Mesothelial cell of epicardium (in vitro differentiated cells): Measurements from ENCODE around the gene NR2C1. TPM values are rescaled to one million over a fixed set of nuclear protein-coding genes. Genes with fewer than 3 reads are reported as not detected.

Source experiments
- DNase-seq, 2 experiments: peaks; one replicate each; pipeline ENCODE4 v3.0.0; 2021; ENCODE audit warnings: low spot score in 2 of 2; ENCODE audit not compliant: unreplicated experiment in 2 of 2
- H3K27ac Mint-ChIP-seq: 2 replicates; pipeline ENCODE4 v1.8.0; 2021; ENCODE audit warnings: mixed read lengths
- H3K27me3 Mint-ChIP-seq: 2 replicates; pipeline ENCODE4 v1.8.0; 2021; ENCODE audit warnings: low read depth, mixed read lengths
- H3K36me3 Mint-ChIP-seq: 2 replicates; pipeline ENCODE4 v1.8.0; 2021; ENCODE audit warnings: mixed read lengths
- H3K4me1 Mint-ChIP-seq: 2 replicates; pipeline ENCODE4 v1.8.0; 2021; ENCODE audit warnings: mixed read lengths
- H3K4me3 Mint-ChIP-seq: 2 replicates; pipeline ENCODE4 v1.8.0; 2021; ENCODE audit warnings: mild to moderate bottlenecking, moderate library complexity, mixed read lengths
- H3K9me3 Mint-ChIP-seq: 2 replicates; pipeline ENCODE4 v1.8.0; 2021; ENCODE audit warnings: mixed read lengths
- total RNA-seq: library from RNA; stranded (reverse); gene quantifications from 3 replicates; pipeline ENCODE4 v1.2.1, GENCODE V29; 2021
- TF ChIP-seq, protein P1 (sequence below): fragments of 200-600 bp; sonication (generic); IDR thresholded peaks from one replicate; pipeline ENCODE4 v1.5.0; 2021; ENCODE audit warnings: antibody characterized with exemption; ENCODE audit not compliant: unreplicated experiment

NR2C1 gene
- total RNA-seq, 1 donor from 2014 or later, result 52.4 TPM

- no peaks in the 10 kb centered on the region for H3K27me3 Mint-ChIP-seq
These were observed 19.2 kb downstream of the NR2C1 start for GRCh38 chr12:95054206-95054605.

GRCh38 chr12:95051241-95051640 is 22.2 kb downstream of the NR2C1 start:
- Mint-ChIP-seq H3K27ac (no peak overlapping the region), H3K4me1 (peaks cover 4% of the 10 kb centered on the region), H3K4me3 (no peak overlapping the region), H3K36me3 (peaks cover 29% of the 10 kb centered on the region), H3K27me3 (no peaks in the 10 kb centered on the region), H3K9me3 (no peaks in the 10 kb centered on the region)
- TF ChIP-seq, protein P1, sequence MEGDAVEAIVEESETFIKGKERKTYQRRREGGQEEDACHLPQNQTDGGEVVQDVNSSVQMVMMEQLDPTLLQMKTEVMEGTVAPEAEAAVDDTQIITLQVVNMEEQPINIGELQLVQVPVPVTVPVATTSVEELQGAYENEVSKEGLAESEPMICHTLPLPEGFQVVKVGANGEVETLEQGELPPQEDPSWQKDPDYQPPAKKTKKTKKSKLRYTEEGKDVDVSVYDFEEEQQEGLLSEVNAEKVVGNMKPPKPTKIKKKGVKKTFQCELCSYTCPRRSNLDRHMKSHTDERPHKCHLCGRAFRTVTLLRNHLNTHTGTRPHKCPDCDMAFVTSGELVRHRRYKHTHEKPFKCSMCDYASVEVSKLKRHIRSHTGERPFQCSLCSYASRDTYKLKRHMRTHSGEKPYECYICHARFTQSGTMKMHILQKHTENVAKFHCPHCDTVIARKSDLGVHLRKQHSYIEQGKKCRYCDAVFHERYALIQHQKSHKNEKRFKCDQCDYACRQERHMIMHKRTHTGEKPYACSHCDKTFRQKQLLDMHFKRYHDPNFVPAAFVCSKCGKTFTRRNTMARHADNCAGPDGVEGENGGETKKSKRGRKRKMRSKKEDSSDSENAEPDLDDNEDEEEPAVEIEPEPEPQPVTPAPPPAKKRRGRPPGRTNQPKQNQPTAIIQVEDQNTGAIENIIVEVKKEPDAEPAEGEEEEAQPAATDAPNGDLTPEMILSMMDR, result no peak
- DNase-seq, result no peak

More at GRCh38 chr12:95054206-95054605, 19.2 kb downstream of the NR2C1 start:
- TF ChIP-seq, protein P1, result no peak
- Mint-ChIP-seq H3K4me1 (peaks cover 4% of the 10 kb centered on the region), H3K4me3 (no peak overlapping the region), H3K27ac (no peak overlapping the region), H3K36me3 (peaks cover 21% of the 10 kb centered on the region), H3K9me3 (no peaks in the 10 kb centered on the region)
- DNase-seq, result no peak

GRCh38 chr12:95037906-95038305 is 35.5 kb downstream of the NR2C1 start:
- Mint-ChIP-seq H3K36me3 (peaks cover 17% of the 10 kb centered on the region), H3K27ac (no peak overlapping the region)

GRCh38 chr12:95034750-95035149 is 38.7 kb downstream of the NR2C1 start:
- no peaks in the 10 kb centered on the region for H3K9me3 Mint-ChIP-seq
- no peaks in the 10 kb centered on the region for H3K27me3 Mint-ChIP-seq
- H3K4me1 Mint-ChIP-seq, result no peaks in the 10 kb centered on the region
- no peak for DNase-seq
- no peak overlapping the region for H3K27ac Mint-ChIP-seq
- H3K36me3 Mint-ChIP-seq, result peaks cover 11% of the 10 kb centered on the region
- TF ChIP-seq, protein P1, result no peak
- H3K4me3 Mint-ChIP-seq, result no peak overlapping the region

More at GRCh38 chr12:95037906-95038305, 35.5 kb downstream of the NR2C1 start:
- TF ChIP-seq, protein P1, result no peak
- Mint-ChIP-seq H3K4me1 (no peaks in the 10 kb centered on the region), H3K4me3 (no peak overlapping the region), H3K27me3 (no peaks in the 10 kb centered on the region), H3K9me3 (no peaks in the 10 kb centered on the region)
- DNase-seq, result no peak

DNA sequence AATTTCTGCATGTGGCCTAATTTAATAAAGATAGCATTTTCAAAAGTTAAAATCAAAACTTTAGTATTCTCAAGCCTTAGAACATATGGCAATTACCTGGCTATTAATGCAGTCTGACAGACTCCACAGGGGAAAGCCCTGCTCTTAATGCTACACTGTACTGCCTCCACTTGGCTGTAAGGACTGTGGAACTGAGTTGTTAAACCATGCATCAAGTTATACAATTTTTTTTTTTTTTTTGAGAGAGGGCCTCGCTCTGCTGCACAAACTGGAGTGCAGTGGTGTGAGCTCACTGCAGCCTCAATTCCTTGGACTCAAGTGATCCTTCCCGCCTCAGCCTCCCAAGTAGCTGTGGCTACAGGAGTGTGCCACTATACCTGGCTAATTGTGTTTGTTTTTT is 50.9 kb downstream of the NR2C1 start:
- H3K4me3 Mint-ChIP-seq, result no peak overlapping the region
- TF ChIP-seq, protein P1, result no peak

GRCh38 chr12:95017482-95017881 is 55.9 kb downstream of the NR2C1 start:
- H3K27me3 Mint-ChIP-seq, result no peaks in the 10 kb centered on the region
- H3K27ac Mint-ChIP-seq, result no peak overlapping the region
- H3K9me3 Mint-ChIP-seq, result peaks cover 6% of the 10 kb centered on the region
- DNase-seq, result no peak
- H3K36me3 Mint-ChIP-seq, result peaks cover 17% of the 10 kb centered on the region
- H3K4me1 Mint-ChIP-seq, result no peaks in the 10 kb centered on the region
- TF ChIP-seq, protein P1, result no peak
- H3K4me3 Mint-ChIP-seq, result no peak overlapping the region

More for the DNA sequence above, 50.9 kb downstream of the NR2C1 start:
- H3K27ac Mint-ChIP-seq, result no peak overlapping the region
- H3K9me3 Mint-ChIP-seq, result no peaks in the 10 kb centered on the region
- peaks cover 16% of the 10 kb centered on the region for H3K36me3 Mint-ChIP-seq
- DNase-seq, result no peak
- no peaks in the 10 kb centered on the region for H3K27me3 Mint-ChIP-seq
- no peaks in the 10 kb centered on the region for H3K4me1 Mint-ChIP-seq
